Occipital lobe (tissue), 2 donors: ENCODE measurements around the gene NOL12. TPM values are rescaled to one million over a fixed set of nuclear protein-coding genes. Genes with fewer than 3 reads are reported as not detected.
"Not testable (repeated sequence)": the region's sequence is repeated elsewhere in the genome, so short reads cannot be mapped to it uniquely, and the experiment has no call there.

Experiments
- DNase-seq: peaks from one replicate; lab custom pipeline; 2025; lab: John Stamatoyannopoulos, UW
- total RNA-seq: library from RNA; depleted of rRNA; stranded (reverse); fragments of >200 nt; gene quantifications from one replicate; pipeline ENCODE4 v1.2.3, GENCODE V29; 2014

The NOL12 gene
- 18.2 TPM for total RNA-seq

- peak; percentile 79 for DNase-seq
Observed at GRCh38 chr22:37686002-37686982, at the start of gene NOL12. Gene NOL12 (plus strand): TSS chr22:37686343. CDS start chr22:37686393, 50 bp downstream.

GRCh38 chr22:37636949-37637273 lies 49.2 kb upstream of the NOL12 start:
- no peak for DNase-seq

- no peak for DNase-seq
Observed at GRCh38 chr22:37638391-37639069, 47.6 kb upstream of the NOL12 start.

- DNase-seq, result no peak
Observed at GRCh38 chr22:37639070-37639760, 46.9 kb upstream of the NOL12 start, which contains the start of gene SH3BP1. Gene SH3BP1 (plus strand): TSS chr22:37639669. CDS start chr22:37639788, 119 bp downstream.

GRCh38 chr22:37639771-37640590 lies 46.2 kb upstream of the NOL12 start:
- no peak for DNase-seq

- DNase-seq, result no peak
Observed at GRCh38 chr22:37640591-37641560, 45.3 kb upstream of the NOL12 start.

GRCh38 chr22:37641561-37641949 lies 44.6 kb upstream of the NOL12 start:
- no peak for DNase-seq

- DNase-seq, result peak; percentile 57
Observed at GRCh38 chr22:37643225-37643847, 42.8 kb upstream of the NOL12 start.

GRCh38 chr22:37647317-37647716 lies 38.8 kb upstream of the NOL12 start:
- no peak for DNase-seq

GRCh38 chr22:37647928-37648327 lies 38.2 kb upstream of the NOL12 start:
- no peak for DNase-seq

GRCh38 chr22:37650463-37651136 lies 35.5 kb upstream of the NOL12 start:
- no peak for DNase-seq

GRCh38 chr22:37654563-37655251 lies 31.4 kb upstream of the NOL12 start:
- DNase-seq, result no peak

- no peak for DNase-seq
Observed at GRCh38 chr22:37655252-37655563, 30.9 kb upstream of the NOL12 start.

- not testable (repeated sequence) for DNase-seq
Observed at GRCh38 chr22:37656583-37656982, 29.6 kb upstream of the NOL12 start.

- no peak for DNase-seq
Observed at GRCh38 chr22:37657590-37658132, 28.5 kb upstream of the NOL12 start.

- peak; percentile 99 for DNase-seq
Observed at GRCh38 chr22:37658133-37659065, 27.7 kb upstream of the NOL12 start, which contains the start of gene PDXP. Gene PDXP (plus strand): TSS chr22:37658723. CDS start chr22:37658783, 60 bp downstream.
